NCI-H187 treated with DMSO at 0.1 percent for 48 hours (cell line): ENCODE data around the gene AGO3.

Source experiments
- DNase-seq: peaks from one replicate; lab custom pipeline; 2025; lab: John Stamatoyannopoulos, UW

Gene AGO3

GRCh38 chr1:36096500-36097432 is 165.9 kb downstream of the AGO3 start:
- DNase-seq: no peak

- no peak for DNase-seq
Observed at GRCh38 chr1:36097693-36098585, 167.0 kb downstream of the AGO3 start.

- no peak for DNase-seq
Observed at GRCh38 chr1:36098650-36099365, 167.9 kb downstream of the AGO3 start.

- no peak for DNase-seq
Observed at GRCh38 chr1:36099681-36100341, 168.9 kb downstream of the AGO3 start.

- no peak for DNase-seq
Observed at GRCh38 chr1:36100376-36100775, 169.5 kb downstream of the AGO3 start.

GRCh38 chr1:36101546-36101945 is 170.6 kb downstream of the AGO3 start:
- no peak for DNase-seq

- no peak for DNase-seq
Observed at GRCh38 chr1:36106269-36106668, 175.4 kb downstream of the AGO3 start.

GRCh38 chr1:36107394-36107793 is 176.5 kb downstream of the AGO3 start:
- no peak for DNase-seq

GRCh38 chr1:36108314-36108713 is 177.4 kb downstream of the AGO3 start:
- DNase-seq: no peak

- DNase-seq: no peak
Observed at GRCh38 chr1:36109041-36109679, 178.3 kb downstream of the AGO3 start.

- no peak for DNase-seq
Observed at GRCh38 chr1:36111151-36111550, 180.2 kb downstream of the AGO3 start.

GRCh38 chr1:36112823-36113222 is 181.9 kb downstream of the AGO3 start:
- no peak for DNase-seq

GRCh38 chr1:36114371-36114770 is 183.5 kb downstream of the AGO3 start:
- no peak for DNase-seq

GRCh38 chr1:36115200-36115669 is 184.3 kb downstream of the AGO3 start:
- no peak for DNase-seq

GRCh38 chr1:36115931-36116330 is 185.0 kb downstream of the AGO3 start:
- DNase-seq: no peak

GRCh38 chr1:36116901-36117300 is 186.0 kb downstream of the AGO3 start:
- DNase-seq: no peak

GRCh38 chr1:36118447-36119204 is 187.7 kb downstream of the AGO3 start:
- no peak for DNase-seq

- no peak for DNase-seq
Observed at GRCh38 chr1:36119456-36119855, 188.6 kb downstream of the AGO3 start.
